Liver (tissue), 9 donors: Measurements from ENCODE around the gene RMND1. TPM values are rescaled to one million over a fixed set of nuclear protein-coding genes. Genes with fewer than 3 reads are reported as not detected.

Source experiments
- DNase-seq: peaks from one replicate; pipeline ENCODE4 v3.0.0-alpha.2; 2017; ENCODE audit warnings: low spot score
- H3K27ac ChIP-seq, 2 donors: one replicate each; pipeline ENCODE4 v1.7.0; 2013; ENCODE audit warnings: inconsistent platforms in 2 of 2, low read length in 2 of 2, control low read depth in 1 of 2, low read depth in 1 of 2, mild to moderate bottlenecking in 1 of 2
- H3K27me3 ChIP-seq, 4 donors: one replicate each; pipeline versions ENCODE4 v1.6.1 to v1.7.0; 2013; ENCODE audit warnings: low read length in 3 of 4, inconsistent platforms in 1 of 4, mild to moderate bottlenecking in 1 of 4, moderate library complexity in 1 of 4; ENCODE audit not compliant: control insufficient read depth in 4 of 4, insufficient read depth in 4 of 4
- H3K36me3 ChIP-seq, 4 donors: one replicate each; pipeline versions ENCODE4 v1.6.1 to v1.7.0; 2013; ENCODE audit warnings: low read length in 3 of 4, mild to moderate bottlenecking in 3 of 4, low read depth in 1 of 4, moderate library complexity in 1 of 4; ENCODE audit not compliant: control insufficient read depth in 4 of 4, insufficient read depth in 3 of 4
- H3K4me1 ChIP-seq, 4 donors: one replicate each; pipeline versions ENCODE4 v1.6.1 to v1.7.0; 2013; ENCODE audit warnings: low read length in 3 of 4, mild to moderate bottlenecking in 3 of 4, moderate library complexity in 1 of 4; ENCODE audit not compliant: control insufficient read depth in 4 of 4, insufficient read depth in 4 of 4
- H3K4me3 ChIP-seq, 3 donors: one replicate each; pipeline versions ENCODE4 v1.6.1 to v1.7.0; 2013; ENCODE audit warnings: low read length in 3 of 3, control low read depth in 1 of 3, low read depth in 1 of 3, mild to moderate bottlenecking in 1 of 3
- H3K9ac ChIP-seq, 2 donors: one replicate each; pipeline ENCODE4 v1.7.0; 2013; ENCODE audit warnings: low read length in 2 of 2, mild to moderate bottlenecking in 2 of 2, moderate library complexity in 2 of 2, control low read depth in 1 of 2, low read depth in 1 of 2
- H3K9me3 ChIP-seq, 4 donors: one replicate each; pipeline versions ENCODE4 v1.6.1 to v1.7.0; 2013; ENCODE audit warnings: low read length in 3 of 4; ENCODE audit not compliant: control insufficient read depth in 4 of 4
- EGR1 ChIP-seq, 2 donors: IDR thresholded peaks; 2 replicates each; pipeline ENCODE4 v1.6.1; 2016 to 2018; ENCODE audit warnings: antibody characterized with exemption in 2 of 2, low read depth in 2 of 2
- FOXA1 ChIP-seq: IDR thresholded peaks from 2 replicates; pipeline ENCODE4 v1.6.1; 2016; ENCODE audit warnings: antibody characterized with exemption
- FOXA2 ChIP-seq: IDR thresholded peaks from 2 replicates; pipeline ENCODE4 v1.6.1; 2016; ENCODE audit warnings: antibody characterized with exemption
- GABPA ChIP-seq, 2 donors: IDR thresholded peaks in 1 of 2; conservative IDR thresholded peaks in 1 of 2; 2 replicates each; pipeline ENCODE4 v1.6.1; 2016; ENCODE audit warnings: antibody characterized with exemption in 2 of 2, mild to moderate bottlenecking in 1 of 2, moderate library complexity in 1 of 2
- HNF4A ChIP-seq, 2 donors: conservative IDR thresholded peaks; 2 replicates each; pipeline ENCODE4 v1.6.1; 2016; ENCODE audit warnings: antibody characterized with exemption in 2 of 2, mild to moderate bottlenecking in 2 of 2
- HNF4G ChIP-seq: IDR thresholded peaks from 2 replicates; pipeline ENCODE4 v1.6.1; 2016; ENCODE audit warnings: antibody characterized with exemption
- JUND ChIP-seq, 2 donors: IDR thresholded peaks; 2 replicates each; pipeline ENCODE4 v1.6.1; 2016; ENCODE audit warnings: antibody characterized with exemption in 2 of 2
- MAX ChIP-seq: IDR thresholded peaks from 2 replicates; pipeline ENCODE4 v1.6.1; 2016; ENCODE audit warnings: antibody characterized with exemption
- NR2F2 ChIP-seq: IDR thresholded peaks from 2 replicates; pipeline ENCODE4 v1.6.1; 2016; ENCODE audit warnings: antibody characterized with exemption
- RXRA ChIP-seq, 2 donors: IDR thresholded peaks; 2 replicates each; pipeline ENCODE4 v1.6.1; 2017 to 2018; ENCODE audit warnings: antibody characterized with exemption in 2 of 2, mild to moderate bottlenecking in 1 of 2
- SP1 ChIP-seq: IDR thresholded peaks from 2 replicates; pipeline ENCODE4 v1.6.1; 2018; ENCODE audit warnings: antibody characterized with exemption, mild to moderate bottlenecking
- TAF1 ChIP-seq: conservative IDR thresholded peaks from 2 replicates; pipeline ENCODE4 v1.6.1; 2016; ENCODE audit warnings: antibody characterized with exemption, mild to moderate bottlenecking
- YY1 ChIP-seq: IDR thresholded peaks from 2 replicates; pipeline ENCODE4 v1.6.1; 2016; ENCODE audit warnings: antibody characterized with exemption, mild to moderate bottlenecking
- whole genome bisulfite sequencing: extraction: QIAGEN DNeasy Blood & Tissue Kit; methylation state at CpG from one replicate; pipeline ENCODE4 v1.1.7; 2013; 5-methylcytosine and 5-hydroxymethylcytosine counted together
- polyA plus RNA-seq, 2 donors: library from polyadenylated mRNA; stranded (reverse) in 1 of 2; unstranded in 1 of 2; fragments of 200-250 nt in 1 of 2; fragments of >200 nt in 1 of 2; fragmentation: Nextera tagmentation in 1 of 2; extraction: Ambion mirVana in 1 of 2; gene quantifications; one replicate each; pipeline versions ENCODE4 v1.2.1 to v1.2.3, GENCODE V29; 2013 to 2015
- total RNA-seq, 2 donors: library from RNA; depleted of rRNA; stranded (reverse); fragments of >200 nt; gene quantifications; one replicate each; pipeline ENCODE4 v1.2.3, GENCODE V29; 2014
- TF ChIP-seq, protein P1 (sequence below): IDR thresholded peaks from 2 replicates; pipeline ENCODE4 v1.6.1; 2016; ENCODE audit warnings: antibody characterized with exemption, mild to moderate bottlenecking
- TF ChIP-seq, protein P2 (sequence below): IDR thresholded peaks from 2 replicates; pipeline ENCODE4 v1.6.1; 2016; ENCODE audit warnings: antibody characterized with exemption
- TF ChIP-seq, protein P3 (sequence below): fragments of 150-350 bp; IDR thresholded peaks from 2 replicates; pipeline ENCODE4 v1.5.1; 2017; ENCODE audit warnings: improper control_type of control experiment, low read depth, low read length; ENCODE audit not compliant: missing input control
- donor health status: healthy.
- donor health status: healthy.
- donor health status: healthy.
- donor health status: healthy.
- donor health status: healthy.

Gene RMND1
- total and polyA plus RNA-seq, 4 donors = 13.2 to 22.6 (median 18.1) TPM

GRCh38 chr6:151380848-151381205 is 71.1 kb downstream of the RMND1 start:
- no peaks in the 10 kb centered on the region for H3K36me3 ChIP-seq
- TF ChIP-seq SP1 = no peak
- no peak for TF ChIP-seq MAX
- no peak for TF ChIP-seq EGR1 (IDR thresholded peaks at IDR 0.05; ENCODE audit: low read depth in 2 of 2)
- TF ChIP-seq HNF4A (conservative IDR thresholded peaks at IDR 0.05) = no peak
- TF ChIP-seq TAF1 = no peak
- no peak for TF ChIP-seq YY1
- TF ChIP-seq NR2F2 = no peak
- TF ChIP-seq, protein P1, sequence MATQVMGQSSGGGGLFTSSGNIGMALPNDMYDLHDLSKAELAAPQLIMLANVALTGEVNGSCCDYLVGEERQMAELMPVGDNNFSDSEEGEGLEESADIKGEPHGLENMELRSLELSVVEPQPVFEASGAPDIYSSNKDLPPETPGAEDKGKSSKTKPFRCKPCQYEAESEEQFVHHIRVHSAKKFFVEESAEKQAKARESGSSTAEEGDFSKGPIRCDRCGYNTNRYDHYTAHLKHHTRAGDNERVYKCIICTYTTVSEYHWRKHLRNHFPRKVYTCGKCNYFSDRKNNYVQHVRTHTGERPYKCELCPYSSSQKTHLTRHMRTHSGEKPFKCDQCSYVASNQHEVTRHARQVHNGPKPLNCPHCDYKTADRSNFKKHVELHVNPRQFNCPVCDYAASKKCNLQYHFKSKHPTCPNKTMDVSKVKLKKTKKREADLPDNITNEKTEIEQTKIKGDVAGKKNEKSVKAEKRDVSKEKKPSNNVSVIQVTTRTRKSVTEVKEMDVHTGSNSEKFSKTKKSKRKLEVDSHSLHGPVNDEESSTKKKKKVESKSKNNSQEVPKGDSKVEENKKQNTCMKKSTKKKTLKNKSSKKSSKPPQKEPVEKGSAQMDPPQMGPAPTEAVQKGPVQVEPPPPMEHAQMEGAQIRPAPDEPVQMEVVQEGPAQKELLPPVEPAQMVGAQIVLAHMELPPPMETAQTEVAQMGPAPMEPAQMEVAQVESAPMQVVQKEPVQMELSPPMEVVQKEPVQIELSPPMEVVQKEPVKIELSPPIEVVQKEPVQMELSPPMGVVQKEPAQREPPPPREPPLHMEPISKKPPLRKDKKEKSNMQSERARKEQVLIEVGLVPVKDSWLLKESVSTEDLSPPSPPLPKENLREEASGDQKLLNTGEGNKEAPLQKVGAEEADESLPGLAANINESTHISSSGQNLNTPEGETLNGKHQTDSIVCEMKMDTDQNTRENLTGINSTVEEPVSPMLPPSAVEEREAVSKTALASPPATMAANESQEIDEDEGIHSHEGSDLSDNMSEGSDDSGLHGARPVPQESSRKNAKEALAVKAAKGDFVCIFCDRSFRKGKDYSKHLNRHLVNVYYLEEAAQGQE = no peak
- TF ChIP-seq FOXA2 = no peak
- TF ChIP-seq, protein P2, sequence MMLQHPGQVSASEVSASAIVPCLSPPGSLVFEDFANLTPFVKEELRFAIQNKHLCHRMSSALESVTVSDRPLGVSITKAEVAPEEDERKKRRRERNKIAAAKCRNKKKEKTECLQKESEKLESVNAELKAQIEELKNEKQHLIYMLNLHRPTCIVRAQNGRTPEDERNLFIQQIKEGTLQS = no peak
- no peak for TF ChIP-seq HNF4G
- no peak for TF ChIP-seq JUND (IDR thresholded peaks at IDR 0.05)
- H3K4me3 ChIP-seq = no peak overlapping the region
- DNase-seq = no peak
- H3K27me3 ChIP-seq = no peaks in the 10 kb centered on the region
- H3K27ac ChIP-seq = no peak overlapping the region
- no peak overlapping the region for H3K9ac ChIP-seq
- peaks cover 0 to 12% (median 8%) of the 10 kb centered on the region in 4 donors for H3K4me1 ChIP-seq
- 98% methylated on average over 1 of the region's 1 CpG for WGBS
- no peaks in the 10 kb centered on the region for H3K9me3 ChIP-seq

- peak overlapping the region; percentile 18 to 50 for H3K27ac ChIP-seq
- peak overlapping the region in 1 of 2 donors; percentile 39 for H3K9ac ChIP-seq
- H3K4me3 ChIP-seq = no peak overlapping the region
- H3K27me3 ChIP-seq = no peaks in the 10 kb centered on the region
- no peak for DNase-seq
- H3K36me3 ChIP-seq = no peaks in the 10 kb centered on the region
- WGBS = 84% methylated on average over 14 of the region's 14 CpGs
- no peaks in the 10 kb centered on the region for H3K9me3 ChIP-seq
- H3K4me1 ChIP-seq = peaks cover 0 to 9% (median 6%) of the 10 kb centered on the region in 4 donors
- TF ChIP-seq RXRA (IDR thresholded peaks at IDR 0.05) = no peak
- no peak for TF ChIP-seq HNF4A (conservative IDR thresholded peaks at IDR 0.05)
Measured at GRCh38 chr6:151379933-151380847, 71.7 kb downstream of the RMND1 start.

DNA sequence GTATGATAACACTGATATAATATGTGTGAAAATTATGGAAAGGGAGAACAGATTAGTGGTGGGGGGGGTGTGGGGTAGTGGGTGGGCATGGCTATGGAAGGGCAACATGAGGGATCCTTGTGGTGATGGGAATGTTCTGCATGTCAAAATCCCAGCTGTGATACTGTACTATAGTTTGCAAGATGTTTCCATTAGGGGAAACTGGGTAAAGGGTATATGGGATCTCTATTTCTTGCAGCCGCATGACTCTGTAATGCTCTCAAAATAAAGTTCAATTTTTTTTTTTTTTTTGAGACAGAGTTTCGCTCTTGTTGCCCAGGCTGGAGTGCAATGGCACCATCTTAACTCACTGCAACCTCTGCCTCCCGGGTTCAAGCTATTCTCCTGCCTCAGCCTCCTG is 74.8 kb downstream of the RMND1 start:
- Histone ChIP-seq H3K27ac (no peak overlapping the region), H3K36me3 (peaks cover 0 to 4% (median 0%) of the 10 kb centered on the region in 4 donors), H3K9ac (no peak overlapping the region), H3K4me1 (peaks cover 5 to 8% (median 6%) of the 10 kb centered on the region in 4 donors), H3K27me3 (no peaks in the 10 kb centered on the region), H3K4me3 (no peak overlapping the region), H3K9me3 (no peaks in the 10 kb centered on the region)
- WGBS = 96% methylated on average over 3 of the region's 3 CpGs
- DNase-seq = no peak
- TF ChIP-seq RXRA (IDR thresholded peaks at IDR 0.05) (no peak), FOXA1 (no peak), HNF4G (no peak), NR2F2 (no peak), FOXA2 (no peak), YY1 (no peak), HNF4A (conservative IDR thresholded peaks at IDR 0.05) (no peak), GABPA (IDR thresholded peaks at IDR 0.05 in 1 of 2, conservative IDR thresholded peaks at IDR 0.05 in 1 of 2) (no peak)
- TF ChIP-seq, protein P3, sequence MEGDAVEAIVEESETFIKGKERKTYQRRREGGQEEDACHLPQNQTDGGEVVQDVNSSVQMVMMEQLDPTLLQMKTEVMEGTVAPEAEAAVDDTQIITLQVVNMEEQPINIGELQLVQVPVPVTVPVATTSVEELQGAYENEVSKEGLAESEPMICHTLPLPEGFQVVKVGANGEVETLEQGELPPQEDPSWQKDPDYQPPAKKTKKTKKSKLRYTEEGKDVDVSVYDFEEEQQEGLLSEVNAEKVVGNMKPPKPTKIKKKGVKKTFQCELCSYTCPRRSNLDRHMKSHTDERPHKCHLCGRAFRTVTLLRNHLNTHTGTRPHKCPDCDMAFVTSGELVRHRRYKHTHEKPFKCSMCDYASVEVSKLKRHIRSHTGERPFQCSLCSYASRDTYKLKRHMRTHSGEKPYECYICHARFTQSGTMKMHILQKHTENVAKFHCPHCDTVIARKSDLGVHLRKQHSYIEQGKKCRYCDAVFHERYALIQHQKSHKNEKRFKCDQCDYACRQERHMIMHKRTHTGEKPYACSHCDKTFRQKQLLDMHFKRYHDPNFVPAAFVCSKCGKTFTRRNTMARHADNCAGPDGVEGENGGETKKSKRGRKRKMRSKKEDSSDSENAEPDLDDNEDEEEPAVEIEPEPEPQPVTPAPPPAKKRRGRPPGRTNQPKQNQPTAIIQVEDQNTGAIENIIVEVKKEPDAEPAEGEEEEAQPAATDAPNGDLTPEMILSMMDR = no peak
- TF ChIP-seq, protein P1 = no peak
